Measurements from ENCODE around the gene WNK2.
A peak's percentile ranks its signal among the peaks of the same experiment; 100 is the strongest.

Gene WNK2

GRCh38 chr9:93300175-93300572 is 116.2 kb downstream of the WNK2 start:
- no peaks in the 10 kb centered on the region for H3K9me3 ChIP-seq (ENCODE audit: severe bottlenecking)
- no peaks in the 10 kb centered on the region for H3K4me1 ChIP-seq (ENCODE audit: insufficient read depth, poor library complexity, severe bottlenecking)
- no peaks in the 10 kb centered on the region for H3K27me3 ChIP-seq (ENCODE audit: insufficient read depth, poor library complexity, severe bottlenecking)
- no peak for TF ChIP-seq CTCF (IDR thresholded peaks at IDR 0.05; ENCODE audit: poor library complexity, severe bottlenecking)
- ATAC-seq (ENCODE audit: low read depth) (no peak), DNase-seq (ENCODE audit: low spot score) (no peak)
- H3K27ac ChIP-seq (ENCODE audit: poor library complexity, severe bottlenecking): no peak overlapping the region
- H3K36me3 ChIP-seq (ENCODE audit: low read depth): no peaks in the 10 kb centered on the region
- H3K4me3 ChIP-seq (ENCODE audit: severe bottlenecking): no peak overlapping the region

- H3K27ac ChIP-seq (ENCODE audit: poor library complexity, severe bottlenecking): no peak overlapping the region
- H3K4me3 ChIP-seq (ENCODE audit: severe bottlenecking): no peak overlapping the region
Measured at GRCh38 chr9:93300585-93301081, 116.7 kb downstream of the WNK2 start.

GRCh38 chr9:93301291-93301811 is 117.4 kb downstream of the WNK2 start:
- H3K27ac ChIP-seq (ENCODE audit: poor library complexity, severe bottlenecking): no peak overlapping the region
- H3K9me3 ChIP-seq (ENCODE audit: severe bottlenecking): no peaks in the 10 kb centered on the region
- TF ChIP-seq CTCF (IDR thresholded peaks at IDR 0.05; ENCODE audit: poor library complexity, severe bottlenecking): no peak
- no peaks in the 10 kb centered on the region for H3K36me3 ChIP-seq (ENCODE audit: low read depth)
- no peak overlapping the region for H3K4me3 ChIP-seq (ENCODE audit: severe bottlenecking)
- DNase-seq (ENCODE audit: low spot score) (no peak), ATAC-seq (ENCODE audit: low read depth) (no peak)
- H3K27me3 ChIP-seq (ENCODE audit: insufficient read depth, poor library complexity, severe bottlenecking): no peaks in the 10 kb centered on the region
- no peaks in the 10 kb centered on the region for H3K4me1 ChIP-seq (ENCODE audit: insufficient read depth, poor library complexity, severe bottlenecking)

More at GRCh38 chr9:93300585-93301081, 116.7 kb downstream of the WNK2 start:
- TF ChIP-seq CTCF (IDR thresholded peaks at IDR 0.05; ENCODE audit: poor library complexity, severe bottlenecking): no peak
- Histone ChIP-seq H3K4me1 (ENCODE audit: insufficient read depth, poor library complexity, severe bottlenecking) (no peaks in the 10 kb centered on the region), H3K9me3 (ENCODE audit: severe bottlenecking) (no peaks in the 10 kb centered on the region), H3K27me3 (ENCODE audit: insufficient read depth, poor library complexity, severe bottlenecking) (no peaks in the 10 kb centered on the region), H3K36me3 (ENCODE audit: low read depth) (no peaks in the 10 kb centered on the region)
- DNase-seq (ENCODE audit: low spot score) (no peak), ATAC-seq (ENCODE audit: low read depth) (no peak)

- ATAC-seq (ENCODE audit: low read depth) (0 out of 3 replicates have a peak, but pooled peaks have one; percentile 5), DNase-seq (ENCODE audit: low spot score) (no peak)
- TF ChIP-seq CTCF (IDR thresholded peaks at IDR 0.05; ENCODE audit: poor library complexity, severe bottlenecking): no peak
- Histone ChIP-seq H3K27me3 (ENCODE audit: insufficient read depth, poor library complexity, severe bottlenecking) (no peaks in the 10 kb centered on the region), H3K9me3 (ENCODE audit: severe bottlenecking) (no peaks in the 10 kb centered on the region), H3K36me3 (ENCODE audit: low read depth) (no peaks in the 10 kb centered on the region), H3K4me1 (ENCODE audit: insufficient read depth, poor library complexity, severe bottlenecking) (no peaks in the 10 kb centered on the region), H3K4me3 (ENCODE audit: severe bottlenecking) (no peak overlapping the region), H3K27ac (ENCODE audit: poor library complexity, severe bottlenecking) (no peak overlapping the region)
Measured at GRCh38 chr9:93301911-93302541, 118.1 kb downstream of the WNK2 start.
